NB4 (cell line): ENCODE measurements around the gene PVALEF.

Source experiments
- DNase-seq: peaks from one replicate; pipeline ENCODE4 v3.0.0; 2010; ENCODE audit warnings: low read depth
- H3K4me3 ChIP-seq: one replicate; pipeline ENCODE4 v1.5.1; 2011; ENCODE audit warnings: mild to moderate bottlenecking, low read depth, low read length, moderate library complexity
- MYC ChIP-seq: IDR thresholded peaks from 2 replicates; pipeline ENCODE4 v1.6.1; 2011; ENCODE audit warnings: low read depth, low read length
- POLR2A ChIP-seq: IDR thresholded peaks from 2 replicates; pipeline ENCODE4 v1.6.1; 2011; ENCODE audit warnings: mild to moderate bottlenecking; ENCODE audit not compliant: insufficient read length; ENCODE audit errors: extremely low read depth
- TF ChIP-seq, protein P1 (sequence below): IDR thresholded peaks from one replicate; pipeline ENCODE4 v1.5.1; 2012; ENCODE audit warnings: low read depth, low read length
- TF ChIP-seq, protein P2 (sequence below): IDR thresholded peaks from 2 replicates; pipeline ENCODE4 v1.6.1; 2011; ENCODE audit warnings: low read depth, low read length

PVALEF gene

DNA sequence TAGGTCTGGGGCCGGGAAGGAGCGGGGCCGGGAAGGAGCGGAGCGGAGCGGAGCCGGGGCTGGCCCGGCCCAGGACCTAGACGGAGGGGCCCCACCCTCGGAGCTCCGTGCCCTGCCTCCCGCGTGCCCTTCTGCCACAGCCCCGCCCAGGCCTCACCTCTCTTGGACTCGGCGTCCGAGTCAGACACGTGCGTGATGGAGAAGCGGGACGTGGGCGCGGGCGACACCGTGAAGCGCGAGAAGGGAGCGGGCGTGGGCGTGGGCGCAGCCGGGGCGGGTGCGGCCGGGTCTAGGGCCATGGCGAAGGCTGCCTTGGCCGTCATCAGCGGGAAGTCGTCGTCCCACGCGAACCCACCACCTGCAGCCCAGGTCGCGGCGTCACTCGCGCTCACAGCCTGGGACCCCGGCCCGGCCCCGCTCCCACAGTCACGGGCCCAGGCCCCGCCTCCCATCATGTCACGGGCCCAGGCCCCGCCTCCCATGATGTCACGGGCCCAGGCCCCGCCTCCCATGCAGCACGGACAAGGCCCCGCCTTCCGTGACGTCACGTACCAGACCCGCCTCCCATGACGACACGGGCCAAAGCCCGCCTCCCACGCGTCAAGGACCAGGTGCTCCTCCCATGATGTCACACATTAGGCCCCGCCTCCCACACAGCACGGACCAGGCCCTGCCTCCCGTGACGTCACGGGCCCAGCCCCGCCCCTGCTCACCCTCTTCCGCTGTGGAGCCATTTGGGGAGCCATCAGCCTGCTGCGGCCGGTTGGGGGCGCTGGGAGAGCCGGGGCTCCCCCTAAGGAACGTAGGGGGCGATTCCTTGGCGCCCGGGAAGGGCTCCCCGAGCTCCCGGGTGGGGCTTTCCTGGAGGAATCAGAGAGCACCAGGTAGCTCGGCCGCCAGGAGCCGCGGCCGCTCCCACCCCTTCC is 45.8 kb upstream of the PVALEF start:
- H3K4me3 ChIP-seq = no peak overlapping the region
- TF ChIP-seq POLR2A = no peak
- TF ChIP-seq, protein P1, sequence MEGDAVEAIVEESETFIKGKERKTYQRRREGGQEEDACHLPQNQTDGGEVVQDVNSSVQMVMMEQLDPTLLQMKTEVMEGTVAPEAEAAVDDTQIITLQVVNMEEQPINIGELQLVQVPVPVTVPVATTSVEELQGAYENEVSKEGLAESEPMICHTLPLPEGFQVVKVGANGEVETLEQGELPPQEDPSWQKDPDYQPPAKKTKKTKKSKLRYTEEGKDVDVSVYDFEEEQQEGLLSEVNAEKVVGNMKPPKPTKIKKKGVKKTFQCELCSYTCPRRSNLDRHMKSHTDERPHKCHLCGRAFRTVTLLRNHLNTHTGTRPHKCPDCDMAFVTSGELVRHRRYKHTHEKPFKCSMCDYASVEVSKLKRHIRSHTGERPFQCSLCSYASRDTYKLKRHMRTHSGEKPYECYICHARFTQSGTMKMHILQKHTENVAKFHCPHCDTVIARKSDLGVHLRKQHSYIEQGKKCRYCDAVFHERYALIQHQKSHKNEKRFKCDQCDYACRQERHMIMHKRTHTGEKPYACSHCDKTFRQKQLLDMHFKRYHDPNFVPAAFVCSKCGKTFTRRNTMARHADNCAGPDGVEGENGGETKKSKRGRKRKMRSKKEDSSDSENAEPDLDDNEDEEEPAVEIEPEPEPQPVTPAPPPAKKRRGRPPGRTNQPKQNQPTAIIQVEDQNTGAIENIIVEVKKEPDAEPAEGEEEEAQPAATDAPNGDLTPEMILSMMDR = no peak
- TF ChIP-seq, protein P2, sequence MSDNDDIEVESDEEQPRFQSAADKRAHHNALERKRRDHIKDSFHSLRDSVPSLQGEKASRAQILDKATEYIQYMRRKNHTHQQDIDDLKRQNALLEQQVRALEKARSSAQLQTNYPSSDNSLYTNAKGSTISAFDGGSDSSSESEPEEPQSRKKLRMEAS = no peak
- no peak for TF ChIP-seq MYC
- DNase-seq = peak; percentile 58

DNA sequence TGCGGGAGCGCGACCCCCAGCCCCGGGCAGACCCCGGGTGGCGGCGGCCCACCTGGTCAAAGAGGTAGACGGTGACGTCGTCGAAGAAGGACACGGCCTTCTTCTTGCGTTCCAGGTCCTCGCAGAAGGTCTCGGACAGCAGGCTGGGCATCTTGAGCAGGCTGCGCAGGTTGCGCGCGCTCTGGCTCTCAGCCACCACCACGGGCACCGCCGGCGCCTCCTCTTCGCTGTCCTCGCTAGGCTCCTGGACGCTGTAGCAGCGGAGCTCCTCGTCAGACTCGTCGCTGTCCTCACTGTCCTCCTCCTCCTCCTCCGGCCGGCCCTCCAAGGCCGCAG is 45.2 kb upstream of the PVALEF start:
- TF ChIP-seq, protein P2 = no peak
- no peak for TF ChIP-seq POLR2A
- TF ChIP-seq, protein P1 = no peak
- TF ChIP-seq MYC = no peak
- no peak overlapping the region for H3K4me3 ChIP-seq
- no peak for DNase-seq

DNA sequence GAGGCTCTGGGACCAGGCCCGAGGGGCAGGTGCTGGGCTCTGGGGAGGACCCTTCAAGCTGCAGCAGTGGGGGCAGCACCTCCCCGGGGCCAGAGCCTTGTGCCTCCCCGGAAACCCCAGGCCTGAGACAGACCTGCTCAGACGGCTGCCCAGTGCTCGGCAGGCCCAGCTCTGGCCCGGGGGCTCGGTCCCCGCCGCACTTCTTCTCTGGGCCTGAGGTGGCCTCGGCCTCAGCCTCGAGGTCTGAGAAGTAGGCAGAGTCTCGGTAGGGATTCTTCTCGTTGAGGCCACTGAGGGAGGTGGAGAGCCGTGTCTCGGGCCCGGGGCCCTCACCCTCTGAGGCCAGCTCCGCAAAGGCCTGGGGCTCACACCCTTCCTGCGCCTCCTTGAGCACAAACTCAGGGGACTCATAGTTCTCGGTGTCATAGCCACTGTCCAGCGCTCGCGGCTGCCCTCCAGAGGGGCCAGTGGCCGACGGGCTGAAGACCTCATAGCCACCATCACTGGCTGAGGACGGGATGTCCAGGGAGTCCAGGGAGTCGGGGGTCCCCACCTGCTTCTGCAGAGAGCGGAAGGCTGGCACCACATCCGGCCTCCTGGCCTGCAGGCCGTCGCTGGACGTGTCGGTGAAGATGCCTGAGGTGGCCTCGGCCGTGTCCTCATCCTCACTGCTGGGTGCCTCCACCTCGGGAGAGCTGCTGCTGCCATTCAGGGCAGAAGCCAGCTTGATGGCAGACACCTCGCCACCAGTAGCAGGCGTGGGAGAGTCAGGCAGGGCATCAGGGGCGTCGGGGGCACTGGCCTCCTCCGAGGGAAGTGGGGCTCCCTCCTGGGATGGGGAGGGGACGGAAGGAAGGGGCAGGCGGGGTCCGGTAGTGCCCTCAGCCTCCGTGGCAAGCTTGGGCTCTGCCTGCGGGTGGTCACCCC is 44.3 kb upstream of the PVALEF start:
- TF ChIP-seq, protein P2 = no peak
- TF ChIP-seq POLR2A (no peak), MYC (no peak)
- TF ChIP-seq, protein P1 = peak; percentile 14
- H3K4me3 ChIP-seq = no peak overlapping the region
- DNase-seq = no peak

DNA sequence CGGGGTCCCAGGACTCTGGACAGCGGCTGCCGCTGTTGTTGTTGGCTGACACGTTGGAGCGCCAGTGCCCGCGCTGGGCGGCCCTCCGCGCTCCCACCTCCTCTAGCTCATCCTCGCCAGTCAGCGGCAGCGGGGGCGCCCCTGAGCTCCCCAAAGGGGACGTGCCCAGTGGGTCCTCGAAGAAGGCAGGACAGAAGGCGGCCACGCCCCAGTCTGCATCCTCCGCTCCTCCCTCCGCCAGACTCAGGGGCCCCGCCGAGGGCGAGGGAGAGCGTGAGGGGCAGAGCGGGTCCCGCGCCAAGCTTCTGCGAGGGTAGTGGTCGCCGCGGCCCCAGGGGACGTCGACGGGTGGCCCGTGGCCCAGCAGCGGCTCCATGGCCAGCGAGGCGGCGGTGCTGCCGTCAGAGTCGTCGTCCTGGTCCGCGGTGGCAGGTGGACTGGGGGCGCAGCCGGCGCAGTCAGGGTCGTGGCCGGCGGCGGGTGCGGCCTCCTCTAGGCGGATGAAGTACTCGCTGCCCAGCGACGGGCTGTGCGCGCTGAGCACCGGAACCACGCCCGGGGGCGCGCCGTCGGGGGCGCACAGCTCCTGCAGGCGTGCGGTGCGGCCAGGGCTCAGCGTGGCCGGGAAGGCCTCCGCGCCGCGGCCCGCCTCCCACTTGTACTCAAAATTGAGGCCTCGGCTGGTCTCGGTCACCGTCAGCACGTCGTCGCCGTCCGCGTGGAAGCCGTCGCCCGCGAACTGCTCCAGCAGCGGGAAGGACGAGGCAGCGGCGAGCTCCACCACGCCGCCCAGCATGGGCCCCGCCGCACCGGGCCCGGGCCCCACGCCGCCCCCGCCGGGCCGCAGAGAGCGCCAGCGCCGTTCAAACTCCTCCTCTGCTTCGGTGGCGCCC is 43.2 kb upstream of the PVALEF start:
- no peak for DNase-seq
- TF ChIP-seq, protein P2 = no peak
- TF ChIP-seq, protein P1 = no peak
- no peak for TF ChIP-seq POLR2A
- H3K4me3 ChIP-seq = no peak overlapping the region
